ENCODE measurements around the gene DLK2. TPM values are rescaled to one million over a fixed set of nuclear protein-coding genes. Genes with fewer than 3 reads are reported as not detected.
"Not testable (repeated sequence)": the region's sequence is repeated elsewhere in the genome, so short reads cannot be mapped to it uniquely, and the experiment has no call there.

DLK2 gene
- total RNA-seq, 1 experiment from 2014 or later, result 1.4 TPM

- ChIA-PET CTCF (no interaction called here), POLR2A (ENCODE audit: unreplicated experiment) (no interaction called here)
- Histone ChIP-seq H3K9me3 (ENCODE audit: low read length) (no peaks in the 10 kb centered on the region), H3K36me3 (ENCODE audit: low read depth, low read length) (no peaks in the 10 kb centered on the region), H3K4me1 (ENCODE audit: insufficient read depth, low read length) (no peaks in the 10 kb centered on the region; the same call in 1 of the 2 replicates), H3K79me2 (ENCODE audit: low read length) (no peaks in the 10 kb centered on the region), H4K20me1 (ENCODE audit: low read length) (no peaks in the 10 kb centered on the region), H2AFZ (ENCODE audit: low read length) (no peak overlapping the region), H3K27ac (ENCODE audit: low read length) (no peak overlapping the region), H3K9me2 (replicated peaks; ENCODE audit: low read length) (no peaks in the 10 kb centered on the region), H3K9ac (ENCODE audit: low read length) (no peak overlapping the region), H3K27me3 (ENCODE audit: low read length) (no peaks in the 10 kb centered on the region), H3K4me3 (ENCODE audit: low read length) (no peak overlapping the region), H3F3A (ENCODE audit: low read length, unreplicated experiment) (no peaks in the 10 kb centered on the region), H3K4me2 (ENCODE audit: low read length) (no peak overlapping the region)
- BruUV-seq (replicated peaks), result no TSS peak
- ATAC-seq (no peak), DNase-seq (no peak)
- intact Hi-C loops (cut with micrococcal nuclease), result no loop called here
- TF ChIP-seq EZH2 (IDR thresholded peaks at IDR 0.05; ENCODE audit: low read length, unreplicated experiment) (no peak), CTCF (conservative IDR thresholded peaks at IDR 0.05; ENCODE audit: low read depth, low read length) (no peak), EZH2phosphoT487 (IDR thresholded peaks at IDR 0.05; ENCODE audit: borderline replicate concordance, low read length) (no peak)
Observed at GRCh38 chr6:43421831-43422230, 33.5 kb downstream of the DLK2 start.

- Histone ChIP-seq H2AFZ (ENCODE audit: low read length) (no peak overlapping the region), H3K27ac (ENCODE audit: low read length) (no peak overlapping the region), H3K9ac (ENCODE audit: low read length) (no peak overlapping the region), H3K36me3 (ENCODE audit: low read depth, low read length) (no peaks in the 10 kb centered on the region), H3F3A (ENCODE audit: low read length, unreplicated experiment) (no peaks in the 10 kb centered on the region), H3K9me3 (ENCODE audit: low read length) (no peaks in the 10 kb centered on the region), H3K4me3 (ENCODE audit: low read length) (no peak overlapping the region), H3K9me2 (replicated peaks; ENCODE audit: low read length) (no peaks in the 10 kb centered on the region), H3K27me3 (ENCODE audit: low read length) (no peaks in the 10 kb centered on the region), H3K79me2 (ENCODE audit: low read length) (no peaks in the 10 kb centered on the region), H3K4me2 (ENCODE audit: low read length) (no peak overlapping the region), H4K20me1 (ENCODE audit: low read length) (no peaks in the 10 kb centered on the region), H3K4me1 (ENCODE audit: insufficient read depth, low read length) (no peaks in the 10 kb centered on the region)
- ChIA-PET CTCF (no interaction called here), POLR2A (ENCODE audit: unreplicated experiment) (no interaction called here)
- DNase-seq (no peak), ATAC-seq (no peak)
- intact Hi-C loops (cut with micrococcal nuclease), result no loop called here
- BruUV-seq (replicated peaks), result no TSS peak
- TF ChIP-seq EZH2phosphoT487 (IDR thresholded peaks at IDR 0.05; ENCODE audit: borderline replicate concordance, low read length), result no peak
- TF ChIP-seq CTCF (conservative IDR thresholded peaks at IDR 0.05; ENCODE audit: low read depth, low read length), result no peak
- no peak for TF ChIP-seq EZH2 (IDR thresholded peaks at IDR 0.05; ENCODE audit: low read length, unreplicated experiment)
Observed at GRCh38 chr6:43420012-43420709, 35.2 kb downstream of the DLK2 start.

- ChIA-PET POLR2A (ENCODE audit: unreplicated experiment) (no interaction called here), CTCF (no interaction called here)
- DNase-seq, result no peak
- intact Hi-C loops (cut with micrococcal nuclease), result no loop called here
- Histone ChIP-seq H3K4me2 (ENCODE audit: low read length) (no peak overlapping the region), H3K4me1 (ENCODE audit: insufficient read depth, low read length) (no peaks in the 10 kb centered on the region), H3K9ac (ENCODE audit: low read length) (no peak overlapping the region), H3K9me3 (ENCODE audit: low read length) (no peaks in the 10 kb centered on the region), H3K4me3 (ENCODE audit: low read length) (no peak overlapping the region), H3F3A (ENCODE audit: low read length, unreplicated experiment) (no peaks in the 10 kb centered on the region), H3K9me2 (replicated peaks; ENCODE audit: low read length) (no peaks in the 10 kb centered on the region), H3K27ac (ENCODE audit: low read length) (no peak overlapping the region), H3K36me3 (ENCODE audit: low read depth, low read length) (no peaks in the 10 kb centered on the region), H3K27me3 (ENCODE audit: low read length) (no peaks in the 10 kb centered on the region), H2AFZ (ENCODE audit: low read length) (no peak overlapping the region), H3K79me2 (ENCODE audit: low read length) (no peaks in the 10 kb centered on the region), H4K20me1 (ENCODE audit: low read length) (no peaks in the 10 kb centered on the region)
- BruUV-seq (replicated peaks), result no TSS peak
- ATAC-seq, result no peak
- no peak for TF ChIP-seq EZH2phosphoT487 (IDR thresholded peaks at IDR 0.05; ENCODE audit: borderline replicate concordance, low read length)
- TF ChIP-seq CTCF (conservative IDR thresholded peaks at IDR 0.05; ENCODE audit: low read depth, low read length), result no peak
- no peak for TF ChIP-seq EZH2 (IDR thresholded peaks at IDR 0.05; ENCODE audit: low read length, unreplicated experiment)
Observed at GRCh38 chr6:43416935-43417334, 38.4 kb downstream of the DLK2 start.

DNA sequence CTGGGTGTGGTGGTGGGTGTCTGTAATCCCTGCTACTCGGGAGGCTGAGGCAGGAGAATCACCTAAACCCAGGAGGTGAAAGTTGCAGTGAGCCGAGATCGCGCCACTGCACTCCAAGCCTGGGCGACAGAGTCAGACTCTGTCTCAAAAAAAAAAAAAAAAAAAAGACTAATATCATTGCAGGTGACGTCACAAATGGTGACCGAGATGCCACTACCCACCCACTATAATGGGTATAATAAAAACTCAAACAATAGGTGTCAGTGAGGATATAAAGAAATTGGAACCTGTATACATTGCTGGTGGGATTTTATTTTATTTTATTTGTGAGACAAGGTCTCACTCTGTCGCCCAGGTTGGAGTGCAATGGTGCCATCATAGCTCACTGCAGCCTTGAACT is 40.1 kb downstream of the DLK2 start:
- H3K9ac ChIP-seq (ENCODE audit: low read length); H3K4me2 ChIP-seq (ENCODE audit: low read length); H3K4me3 ChIP-seq (ENCODE audit: low read length); H3K9me2 ChIP-seq (replicated peaks; ENCODE audit: low read length); H3F3A ChIP-seq (ENCODE audit: low read length, unreplicated experiment); H2AFZ ChIP-seq (ENCODE audit: low read length); H3K36me3 ChIP-seq (ENCODE audit: low read depth, low read length); H3K4me1 ChIP-seq (ENCODE audit: insufficient read depth, low read length); ATAC-seq; H3K9me3 ChIP-seq (ENCODE audit: low read length); DNase-seq; H3K79me2 ChIP-seq (ENCODE audit: low read length); H3K27ac ChIP-seq (ENCODE audit: low read length); H4K20me1 ChIP-seq (ENCODE audit: low read length); H3K27me3 ChIP-seq (ENCODE audit: low read length); POLR2A ChIA-PET (ENCODE audit: unreplicated experiment); intact Hi-C loops (cut with micrococcal nuclease); BruUV-seq (replicated peaks): not testable (repeated sequence)
- CTCF ChIA-PET, result interaction anchor here (0.6 kb wide), 2 partner anchors 46 to 93 kb away, joined by 5 to 7 read pairs; partner anchors contain the start of gene ZNF318

Data from PC-3 (cell line).